Mucosa of stomach (tissue), 1 donor: ENCODE results near the gene TPCN1.

Experiments used
- H3K27me3 ChIP-seq: one replicate; pipeline ENCODE4 v1.7.0; 2013; ENCODE audit warnings: mild to moderate bottlenecking, low read length; ENCODE audit not compliant: control insufficient read depth, insufficient read depth
- H3K36me3 ChIP-seq: one replicate; pipeline ENCODE4 v1.7.0; 2013; ENCODE audit warnings: low read length; ENCODE audit not compliant: control insufficient read depth, insufficient read depth
- H3K4me1 ChIP-seq: one replicate; pipeline ENCODE4 v1.7.0; 2013; ENCODE audit warnings: mild to moderate bottlenecking, low read length; ENCODE audit not compliant: control insufficient read depth, insufficient read depth
- H3K4me3 ChIP-seq: one replicate; pipeline ENCODE4 v1.7.0; 2013; ENCODE audit warnings: low read length
- H3K9ac ChIP-seq: one replicate; pipeline ENCODE4 v1.7.0; 2013; ENCODE audit warnings: mild to moderate bottlenecking, low read length, moderate library complexity
- H3K9me3 ChIP-seq: one replicate; pipeline ENCODE4 v1.7.0; 2013; ENCODE audit warnings: mild to moderate bottlenecking, low read length, moderate library complexity; ENCODE audit not compliant: control insufficient read depth
- donor health status: Pancreatic carcinoma.

TPCN1 gene

GRCh38 chr12:113185180-113186032, 35.9 kb upstream of the TPCN1 start, which contains the start of the genes DDX54 and RITA1:
Gene DDX54, minus strand, starts transcription at chr12:113185478. Its CDS starts 27 bp downstream, at chr12:113185451.
Gene RITA1, plus strand, starts transcription at chr12:113185721. Its CDS starts 1,026 bp downstream, at chr12:113186747.
- Histone ChIP-seq H3K27me3 (no peaks in the 10 kb centered on the region), H3K36me3 (no peaks in the 10 kb centered on the region), H3K9me3 (no peaks in the 10 kb centered on the region), H3K4me3 (peak within 1 kb of the TSS; percentile 78), H3K9ac (peak within 1 kb of the TSS; percentile 95), H3K4me1 (no peaks in the 10 kb centered on the region)

GRCh38 chr12:113186033-113186365, 35.3 kb upstream of the TPCN1 start:
- H3K36me3 ChIP-seq: no peaks in the 10 kb centered on the region
- no peaks in the 10 kb centered on the region for H3K4me1 ChIP-seq
- peak overlapping the region; percentile 95 for H3K9ac ChIP-seq
- H3K9me3 ChIP-seq: no peaks in the 10 kb centered on the region
- no peaks in the 10 kb centered on the region for H3K27me3 ChIP-seq
- H3K4me3 ChIP-seq: peak overlapping the region; percentile 78

- Histone ChIP-seq H3K36me3 (no peaks in the 10 kb centered on the region), H3K9ac (no peak overlapping the region), H3K4me3 (no peak overlapping the region), H3K27me3 (no peaks in the 10 kb centered on the region), H3K4me1 (no peaks in the 10 kb centered on the region), H3K9me3 (no peaks in the 10 kb centered on the region)
Observed at GRCh38 chr12:113186666-113187325, 34.5 kb upstream of the TPCN1 start.

- Histone ChIP-seq H3K4me3 (no peak overlapping the region), H3K9ac (no peak overlapping the region), H3K4me1 (peaks cover 5% of the 10 kb centered on the region), H3K9me3 (no peaks in the 10 kb centered on the region), H3K36me3 (no peaks in the 10 kb centered on the region), H3K27me3 (no peaks in the 10 kb centered on the region)
Observed at GRCh38 chr12:113189361-113189760, 31.9 kb upstream of the TPCN1 start.

- no peak overlapping the region for H3K4me3 ChIP-seq
- peaks cover 5% of the 10 kb centered on the region for H3K4me1 ChIP-seq
- no peaks in the 10 kb centered on the region for H3K9me3 ChIP-seq
- H3K27me3 ChIP-seq: no peaks in the 10 kb centered on the region
- H3K9ac ChIP-seq: no peak overlapping the region
- H3K36me3 ChIP-seq: no peaks in the 10 kb centered on the region
Observed at GRCh38 chr12:113190761-113191160, 30.5 kb upstream of the TPCN1 start.

- Histone ChIP-seq H3K4me3 (no peak overlapping the region), H3K4me1 (peaks cover 5% of the 10 kb centered on the region), H3K27me3 (no peaks in the 10 kb centered on the region), H3K36me3 (no peaks in the 10 kb centered on the region), H3K9me3 (no peaks in the 10 kb centered on the region), H3K9ac (no peak overlapping the region)
Observed at GRCh38 chr12:113191227-113191626, 30.0 kb upstream of the TPCN1 start.

GRCh38 chr12:113194971-113195391, 26.3 kb upstream of the TPCN1 start:
- peaks cover 5% of the 10 kb centered on the region for H3K4me1 ChIP-seq
- H3K4me3 ChIP-seq: no peak overlapping the region
- no peaks in the 10 kb centered on the region for H3K9me3 ChIP-seq
- no peaks in the 10 kb centered on the region for H3K27me3 ChIP-seq
- no peak overlapping the region for H3K9ac ChIP-seq
- no peaks in the 10 kb centered on the region for H3K36me3 ChIP-seq

GRCh38 chr12:113195598-113195997, 25.7 kb upstream of the TPCN1 start:
- no peaks in the 10 kb centered on the region for H3K36me3 ChIP-seq
- no peaks in the 10 kb centered on the region for H3K27me3 ChIP-seq
- no peak overlapping the region for H3K9ac ChIP-seq
- H3K4me3 ChIP-seq: no peak overlapping the region
- peaks cover 5% of the 10 kb centered on the region for H3K4me1 ChIP-seq
- no peaks in the 10 kb centered on the region for H3K9me3 ChIP-seq

GRCh38 chr12:113196582-113196981, 24.7 kb upstream of the TPCN1 start:
- H3K27me3 ChIP-seq: no peaks in the 10 kb centered on the region
- no peaks in the 10 kb centered on the region for H3K36me3 ChIP-seq
- no peak overlapping the region for H3K4me3 ChIP-seq
- no peak overlapping the region for H3K9ac ChIP-seq
- H3K9me3 ChIP-seq: no peaks in the 10 kb centered on the region
- H3K4me1 ChIP-seq: peaks cover 5% of the 10 kb centered on the region

- Histone ChIP-seq H3K36me3 (no peaks in the 10 kb centered on the region), H3K9ac (no peak overlapping the region), H3K27me3 (no peaks in the 10 kb centered on the region), H3K9me3 (no peaks in the 10 kb centered on the region), H3K4me3 (no peak overlapping the region), H3K4me1 (peaks cover 5% of the 10 kb centered on the region)
Observed at GRCh38 chr12:113196990-113197389, 24.3 kb upstream of the TPCN1 start.

- Histone ChIP-seq H3K36me3 (no peaks in the 10 kb centered on the region), H3K9ac (no peak overlapping the region), H3K9me3 (no peaks in the 10 kb centered on the region), H3K27me3 (no peaks in the 10 kb centered on the region), H3K4me3 (no peak overlapping the region), H3K4me1 (peaks cover 5% of the 10 kb centered on the region)
Observed at GRCh38 chr12:113197518-113198077, 23.7 kb upstream of the TPCN1 start.

GRCh38 chr12:113198296-113198695, 23.0 kb upstream of the TPCN1 start:
- peaks cover 5% of the 10 kb centered on the region for H3K4me1 ChIP-seq
- H3K9ac ChIP-seq: no peak overlapping the region
- no peaks in the 10 kb centered on the region for H3K9me3 ChIP-seq
- H3K27me3 ChIP-seq: no peaks in the 10 kb centered on the region
- no peaks in the 10 kb centered on the region for H3K36me3 ChIP-seq
- no peak overlapping the region for H3K4me3 ChIP-seq
